Measurements from ENCODE around the gene DNPH1.

DNPH1 gene, protein sequence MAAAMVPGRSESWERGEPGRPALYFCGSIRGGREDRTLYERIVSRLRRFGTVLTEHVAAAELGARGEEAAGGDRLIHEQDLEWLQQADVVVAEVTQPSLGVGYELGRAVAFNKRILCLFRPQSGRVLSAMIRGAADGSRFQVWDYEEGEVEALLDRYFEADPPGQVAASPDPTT

DNA sequence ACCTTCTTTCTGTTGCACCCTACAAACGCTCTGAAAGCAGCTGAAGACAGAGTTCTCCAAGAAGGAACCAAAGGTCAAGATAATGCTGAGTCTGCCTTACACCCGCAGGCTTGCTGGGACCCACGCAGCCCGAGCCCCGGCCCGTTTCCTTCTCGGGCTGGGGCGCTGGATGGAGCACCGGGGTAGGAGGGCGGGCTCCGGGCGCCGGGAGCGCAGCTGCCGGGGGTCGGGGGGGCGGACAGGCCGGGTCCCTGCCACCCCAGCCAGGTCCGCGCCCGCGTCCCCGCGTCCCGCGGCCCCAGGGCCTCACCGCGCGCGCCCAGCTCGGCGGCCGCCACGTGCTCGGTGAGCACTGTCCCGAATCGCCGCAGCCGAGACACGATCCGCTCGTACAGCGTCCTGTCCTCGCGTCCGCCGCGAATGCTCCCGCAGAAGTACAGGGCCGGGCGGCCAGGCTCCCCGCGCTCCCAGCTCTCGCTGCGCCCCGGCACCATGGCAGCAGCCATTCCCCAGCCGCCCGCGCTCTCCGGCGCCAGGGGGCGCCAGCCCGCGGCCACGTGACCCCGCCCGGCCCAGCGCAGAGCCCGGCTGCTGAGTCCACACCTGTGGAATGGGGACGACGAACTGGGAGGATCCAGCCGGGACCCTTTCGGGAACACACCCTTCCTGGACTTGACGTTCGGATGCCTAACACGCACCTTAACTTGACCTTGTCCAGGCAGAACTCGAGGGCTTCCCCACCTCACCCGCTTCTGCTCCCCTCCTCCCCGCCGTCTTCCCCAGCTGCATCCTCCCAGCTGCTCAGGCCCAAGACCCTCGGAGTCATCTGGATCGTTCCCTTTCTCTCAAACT, at the start of gene DNPH1:
Gene DNPH1 (minus strand): TSS at position 531 of the 852 bp plus-strand sequence. CDS start 25 bp downstream, at position 506.
- DNase-seq = peak; percentile 71

DNA sequence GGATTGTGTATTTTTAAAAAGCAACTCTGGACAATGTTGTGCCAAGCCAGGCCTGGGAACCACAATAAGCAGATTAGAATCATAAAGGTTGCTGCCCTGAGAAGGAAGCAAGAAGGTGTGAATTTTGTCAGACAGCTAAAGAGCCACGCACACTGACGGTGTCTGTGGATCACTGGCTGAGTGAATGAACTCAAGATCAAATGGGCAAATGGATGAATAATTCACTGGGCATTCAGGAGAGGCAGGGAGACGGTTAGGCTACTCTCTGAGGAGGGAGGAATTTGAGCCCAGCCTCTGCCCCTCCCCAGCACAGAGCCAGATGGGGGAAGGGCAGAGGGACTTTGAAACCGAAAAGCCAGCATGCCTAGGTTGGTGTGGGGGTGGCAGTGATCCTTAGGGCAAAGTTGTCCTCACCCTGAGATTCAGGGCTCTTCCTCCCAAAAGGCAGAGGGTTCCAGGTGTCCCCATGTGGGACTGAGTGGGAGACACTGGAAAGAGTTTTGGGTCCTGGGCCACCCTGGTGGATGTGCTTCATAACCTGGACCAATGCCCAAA, 49.3 kb upstream of the DNPH1 start:
- no peak for DNase-seq

DNA sequence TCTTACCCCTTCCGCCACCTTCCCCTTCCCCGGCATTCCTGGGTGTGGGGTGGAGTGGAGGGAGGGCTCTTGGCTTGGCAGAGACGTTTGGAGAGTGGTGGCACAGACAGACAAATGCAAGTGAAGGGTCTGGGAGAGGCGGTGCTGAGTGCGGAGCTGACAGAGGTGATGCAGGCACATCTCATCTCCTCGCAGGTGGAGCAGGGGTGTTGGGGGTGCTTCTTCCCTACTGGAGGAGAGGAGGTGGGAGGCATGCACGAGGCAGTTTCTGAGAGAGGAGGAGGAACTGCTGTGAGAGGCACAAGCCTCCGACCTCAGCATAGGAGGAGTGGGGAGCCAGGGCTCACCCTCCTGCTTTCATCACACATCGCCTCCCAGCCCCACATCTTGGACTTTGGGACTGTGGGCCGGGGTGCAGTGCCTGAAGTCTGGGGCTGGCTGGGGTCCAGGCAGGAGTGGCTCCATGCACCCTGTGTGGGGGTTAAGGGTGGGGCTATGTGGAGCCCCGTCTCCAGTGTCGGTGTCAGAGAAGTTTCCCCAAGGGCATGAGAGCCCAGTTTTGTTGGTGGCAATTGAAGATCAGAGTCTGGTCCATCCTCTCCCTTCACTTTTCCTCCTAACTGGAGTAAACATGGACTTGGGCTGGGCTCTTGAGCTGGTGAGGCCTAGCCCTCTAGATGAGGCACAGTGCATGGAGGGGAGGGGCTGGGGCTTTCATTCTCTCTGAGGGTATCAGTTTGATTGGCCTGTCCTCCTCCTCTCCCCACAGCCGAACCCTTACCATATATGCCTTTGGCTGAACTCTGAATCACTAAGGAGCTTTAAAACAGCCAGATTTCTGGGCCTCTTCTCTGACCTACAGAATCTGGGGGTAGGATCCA, 48.6 kb upstream of the DNPH1 start:
- no peak for DNase-seq

DNA sequence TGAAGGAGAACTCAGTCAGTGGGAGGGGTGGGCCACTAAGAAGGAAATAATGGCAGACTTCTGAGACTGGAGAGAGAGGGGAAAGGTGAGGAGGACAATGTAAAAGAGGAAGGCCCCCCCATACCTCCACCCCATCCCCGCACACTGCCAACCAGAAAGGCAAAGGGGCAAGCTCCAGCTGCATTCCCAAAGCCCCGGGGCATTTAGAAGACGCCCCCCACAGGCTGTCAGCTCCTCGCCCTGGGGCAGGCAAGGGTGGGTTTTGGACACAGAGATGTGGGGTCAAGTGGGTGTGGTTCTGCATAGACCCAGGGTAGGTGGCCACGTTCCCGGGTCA, 48.0 kb upstream of the DNPH1 start:
- no peak for DNase-seq

DNA sequence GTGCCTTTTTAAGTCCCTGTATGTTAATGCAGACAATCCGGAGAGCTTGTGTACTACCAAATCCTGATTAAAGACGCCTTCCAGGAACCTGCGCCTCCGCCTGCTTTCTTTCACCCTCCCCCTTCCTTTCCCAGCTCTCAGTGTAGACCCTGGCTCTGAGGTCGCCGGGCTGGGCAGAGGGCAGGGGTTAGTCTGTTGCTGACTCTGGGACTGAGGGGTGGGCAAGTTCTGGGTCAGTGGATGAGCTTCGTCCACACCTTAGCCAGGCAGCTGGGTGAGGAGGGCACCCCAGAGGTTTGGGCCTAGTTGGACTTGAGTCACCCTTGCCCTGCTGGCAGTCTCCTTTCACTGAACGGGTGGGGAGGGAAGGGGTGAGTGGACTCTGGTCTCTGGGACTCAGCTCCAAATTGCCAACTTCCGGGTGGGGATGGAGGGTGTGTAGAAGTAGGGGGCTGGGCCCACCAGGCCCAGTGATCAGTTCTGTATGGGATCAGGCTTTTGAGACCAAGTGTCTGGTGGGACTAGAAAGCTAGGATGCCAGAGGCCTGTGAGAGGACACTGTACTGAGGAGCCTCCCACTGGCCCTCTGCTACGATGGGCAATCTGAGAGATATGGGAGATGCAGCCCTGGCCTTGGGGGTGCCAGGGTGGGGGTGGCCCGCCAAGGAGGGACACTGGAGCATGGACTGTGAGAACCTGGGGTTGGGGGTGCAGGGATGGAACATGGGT, 47.5 kb upstream of the DNPH1 start:
- no peak for DNase-seq

DNA sequence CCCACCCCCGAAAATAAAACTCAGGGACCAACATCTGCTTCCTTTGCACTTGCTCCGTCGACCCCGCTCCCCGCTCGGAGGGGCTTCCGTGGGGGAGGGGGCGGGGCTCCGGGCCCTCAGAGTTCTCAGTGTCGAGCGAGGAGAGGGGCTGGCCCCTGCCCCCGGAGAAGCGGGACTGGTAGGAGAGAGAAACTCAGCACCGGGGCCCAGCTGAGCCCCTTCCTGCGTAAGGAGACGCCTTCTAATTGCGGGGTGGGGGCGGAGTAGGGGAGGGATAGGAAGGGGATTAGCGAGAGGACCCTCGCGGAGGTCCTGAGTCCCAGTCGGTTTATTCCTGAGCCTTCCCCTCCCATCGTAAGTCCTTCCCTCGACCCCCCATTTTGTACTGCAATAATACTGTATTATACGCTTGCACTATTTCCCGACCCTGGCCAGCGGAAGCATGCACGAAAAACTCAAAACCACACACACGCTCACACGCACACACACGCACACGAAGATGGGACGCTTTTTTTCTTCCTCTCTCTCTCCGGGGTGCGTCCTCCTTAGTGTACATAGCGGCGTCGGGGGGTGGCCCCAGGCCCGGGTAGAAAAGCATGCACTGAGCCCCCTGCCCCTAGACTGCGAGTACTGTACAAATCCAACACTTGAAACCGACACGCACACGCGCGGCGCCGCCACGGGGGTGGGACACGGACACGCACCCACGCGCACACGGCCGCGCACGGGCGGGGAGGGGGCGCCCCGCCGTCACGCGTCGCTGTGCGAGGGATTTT, 46.7 kb upstream of the DNPH1 start:
- no peak for DNase-seq

DNA sequence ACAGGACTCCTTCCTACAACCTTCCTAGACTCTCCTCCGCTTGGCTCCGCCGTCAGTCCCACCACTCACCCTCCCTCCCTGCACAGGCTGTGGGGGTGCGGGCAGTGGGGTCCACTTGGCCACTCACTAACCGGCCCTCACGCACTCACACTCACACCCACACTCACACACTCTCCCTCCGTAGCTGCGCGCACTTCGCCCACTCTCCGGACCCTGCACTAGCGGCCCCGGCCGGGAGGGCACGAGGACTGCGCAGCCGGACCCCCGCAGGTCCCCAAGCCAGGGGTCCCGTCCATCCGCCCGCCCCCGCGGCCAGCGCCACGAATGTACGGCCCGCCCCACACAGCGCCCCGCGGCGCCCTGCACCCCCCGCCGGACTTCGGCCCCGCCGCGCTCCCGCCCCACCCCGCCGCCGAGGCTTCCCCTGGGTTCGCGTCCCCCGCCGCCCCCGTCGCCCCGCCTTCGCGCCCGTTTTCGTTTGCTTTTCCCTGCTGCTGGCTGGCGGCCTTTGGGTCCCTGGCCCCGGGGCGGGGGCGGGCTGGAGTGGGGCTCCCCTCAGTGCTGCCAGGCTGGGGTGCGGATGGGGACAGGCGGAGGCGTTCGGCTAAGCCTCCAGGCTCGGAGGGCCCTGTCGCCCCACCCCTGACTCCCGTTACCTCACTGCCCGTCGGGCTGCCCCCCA, 45.8 kb upstream of the DNPH1 start:
- peak; percentile 30 for DNase-seq

DNA sequence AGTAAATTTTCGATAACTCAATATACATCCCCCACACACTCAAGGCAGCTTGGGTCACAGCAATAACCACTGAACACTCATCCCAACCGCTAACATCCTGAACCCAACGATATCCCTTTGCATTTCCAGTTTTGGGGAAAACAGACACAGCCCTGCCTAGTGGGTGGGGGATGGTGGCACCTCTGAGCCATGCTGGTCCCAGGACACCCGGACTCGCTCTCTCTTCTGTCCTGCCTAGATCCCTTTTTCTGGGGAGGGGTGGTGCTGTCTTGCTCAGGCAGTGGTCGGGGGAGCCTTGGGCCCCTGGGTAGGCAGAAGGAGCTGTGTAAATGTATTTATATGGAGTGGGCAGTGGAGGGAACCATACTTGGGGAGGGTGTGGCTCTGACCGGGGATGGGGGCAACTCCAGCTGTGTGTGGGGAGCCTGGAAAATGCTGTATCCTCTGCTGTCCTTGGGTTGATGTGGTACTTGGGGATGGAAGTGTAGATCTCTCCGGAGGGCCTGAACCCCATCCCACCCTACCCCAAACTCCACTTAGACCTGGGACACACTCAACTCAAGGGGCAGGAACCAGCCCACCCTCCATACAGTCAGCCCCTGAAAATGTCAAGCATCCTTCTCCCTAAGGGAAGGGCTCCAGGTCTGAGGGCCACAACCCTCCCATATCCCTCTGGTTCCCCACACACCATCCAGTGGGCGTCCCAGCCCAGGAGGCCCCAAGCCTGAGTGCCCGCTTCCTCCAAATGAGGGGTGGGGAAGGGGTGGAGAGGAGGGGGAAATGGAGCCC, 45.0 kb upstream of the DNPH1 start:
- no peak for DNase-seq

DNA sequence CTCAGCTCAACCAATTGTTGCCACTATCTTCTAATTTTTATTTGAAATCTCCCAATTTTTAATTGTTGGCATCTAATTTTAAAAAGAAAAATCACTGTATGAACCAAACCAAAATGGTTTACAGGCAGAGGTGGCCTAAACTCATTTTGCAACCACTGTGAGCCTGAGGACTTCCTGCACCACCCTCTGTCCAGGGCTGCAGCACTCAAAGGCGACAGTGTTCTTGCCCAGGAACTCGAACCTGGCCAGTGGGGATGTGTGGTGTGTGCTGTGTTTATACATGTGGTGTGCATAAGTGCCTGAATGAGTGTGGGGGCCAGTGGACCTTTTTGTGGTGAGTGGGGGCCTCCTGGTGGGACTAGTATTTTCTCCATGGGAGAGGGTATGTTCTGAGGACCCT, 44.4 kb upstream of the DNPH1 start:
- no peak for DNase-seq

DNA sequence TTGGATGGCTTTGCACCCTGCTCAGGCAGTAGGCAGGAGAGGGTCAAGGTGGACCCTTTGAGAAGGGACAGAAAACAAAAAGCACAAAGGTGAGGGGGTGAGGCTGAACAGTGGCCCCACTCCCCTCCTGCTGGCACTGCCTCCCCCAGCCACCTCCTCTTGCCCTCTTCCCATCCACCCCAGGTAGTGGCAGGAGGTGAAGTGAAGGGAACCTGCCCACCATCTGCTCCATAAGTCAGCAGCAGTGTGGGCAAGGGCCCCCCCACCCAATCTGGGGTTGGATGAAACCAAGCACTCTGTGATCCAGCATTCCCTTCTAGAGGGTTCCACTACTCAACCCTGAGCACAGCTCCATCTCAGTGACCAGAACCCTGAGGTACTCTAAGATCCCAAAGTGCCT, 42.7 kb upstream of the DNPH1 start:
- no peak for DNase-seq

DNA sequence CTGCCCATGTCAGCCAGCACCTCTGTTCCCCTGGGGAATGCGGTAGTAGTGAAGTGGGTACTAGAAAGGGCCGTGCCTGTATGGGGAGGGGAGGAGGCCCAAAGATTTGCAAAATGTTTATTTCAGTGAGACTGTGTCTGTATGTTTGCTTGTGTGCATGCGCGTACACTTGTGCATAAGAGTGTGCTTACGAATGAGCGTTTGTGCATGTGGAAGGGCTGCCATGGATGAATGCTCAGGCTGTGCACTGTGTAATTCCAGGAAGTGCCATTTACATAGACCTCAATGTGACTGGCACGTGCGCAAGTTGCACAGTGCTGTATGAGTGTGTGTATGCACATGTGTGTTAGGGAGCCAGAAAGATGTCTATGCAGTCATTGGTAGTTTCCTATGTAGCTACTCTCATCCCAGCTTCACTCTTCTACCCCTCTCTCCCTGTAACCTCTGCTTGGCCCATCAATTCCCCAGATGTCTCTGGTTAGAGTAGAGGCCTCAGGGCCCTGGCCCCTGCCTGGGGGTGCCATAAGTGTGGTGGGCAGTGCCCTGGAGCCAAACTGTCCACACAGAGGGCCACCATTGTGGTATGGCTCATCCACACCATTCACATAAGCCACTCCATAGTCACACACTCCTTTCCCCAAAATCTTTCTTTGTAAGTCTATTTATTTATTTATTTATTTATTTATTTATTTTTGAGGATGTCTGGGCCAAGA, 42.0 kb upstream of the DNPH1 start:
- no peak for DNase-seq

DNA sequence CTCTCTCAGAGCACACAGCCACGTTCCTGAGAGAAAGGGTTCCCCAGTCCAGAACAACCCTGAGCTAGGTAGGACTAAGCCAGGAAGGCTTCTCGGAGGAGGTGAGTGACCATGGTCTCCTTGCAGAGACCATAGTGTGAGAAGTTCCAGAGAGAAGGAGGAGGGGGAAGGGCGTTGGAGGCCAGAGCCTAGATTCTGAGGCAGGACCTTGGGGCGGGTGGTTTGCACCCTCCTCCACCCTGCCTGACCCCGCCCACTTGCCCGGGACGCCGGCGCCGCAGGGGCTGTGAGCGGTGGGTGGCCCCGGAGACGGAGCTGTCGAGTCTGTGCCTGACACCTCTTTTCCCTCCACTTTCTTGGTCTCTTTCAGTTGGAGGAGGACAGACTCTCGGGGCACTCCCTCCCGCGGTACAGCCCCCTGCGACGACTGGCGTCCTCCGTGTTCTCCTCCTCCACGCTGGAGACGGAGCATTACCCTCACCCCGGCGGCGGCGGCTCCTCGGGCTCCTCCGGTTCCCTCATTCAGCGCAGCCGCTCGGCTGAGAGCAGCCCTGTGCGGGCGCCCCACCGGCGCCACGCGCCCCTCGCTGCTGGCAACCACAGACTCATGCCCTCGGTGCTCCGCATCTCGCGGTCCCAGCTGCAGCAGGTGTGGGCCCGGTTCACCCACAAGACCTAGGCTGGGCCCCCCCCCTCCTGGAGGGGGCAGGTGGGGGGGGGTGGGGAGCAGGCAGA, 40.2 kb upstream of the DNPH1 start:
- peak; percentile 38 for DNase-seq

DNA sequence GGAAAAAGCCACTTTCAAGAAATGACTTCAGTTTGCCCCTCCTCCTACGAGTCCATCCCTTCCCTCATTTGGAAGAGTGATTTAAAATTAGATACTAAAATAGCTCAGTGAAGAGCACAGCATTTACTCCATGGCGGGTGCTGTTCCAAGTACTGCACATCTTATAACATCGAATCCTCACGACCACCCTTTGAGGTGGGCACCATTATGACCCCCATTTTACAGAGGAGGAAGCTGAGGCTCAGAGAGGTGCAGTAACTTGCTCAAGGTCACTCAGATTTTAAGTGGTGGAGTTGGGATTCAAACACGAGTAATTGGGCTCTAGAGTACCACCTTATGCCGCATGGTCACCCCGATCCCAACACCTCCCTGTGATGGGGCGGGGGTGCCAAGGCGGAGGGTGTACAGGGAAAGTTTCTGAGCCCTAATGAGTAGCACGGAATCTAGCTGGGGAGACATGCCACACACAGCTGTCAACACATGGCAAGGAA, 39.5 kb upstream of the DNPH1 start:
- DNase-seq = no peak

DNA sequence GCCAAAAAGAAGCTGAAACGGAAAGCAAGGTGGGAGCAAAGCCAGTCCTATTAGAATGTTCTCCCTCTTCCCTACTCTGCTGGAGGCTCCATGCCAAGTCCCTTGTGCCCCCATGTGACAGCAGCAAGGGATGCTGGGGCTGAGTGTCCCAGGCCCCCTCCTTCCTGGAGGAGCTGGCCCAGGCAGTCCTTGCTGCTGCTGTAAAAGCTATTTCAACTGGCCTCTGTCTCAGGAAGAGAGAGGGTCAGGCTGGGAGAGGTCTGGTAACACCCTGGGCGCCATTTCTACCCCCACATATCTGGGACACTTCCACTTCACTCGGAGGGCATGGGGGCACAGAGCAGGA, 39.0 kb upstream of the DNPH1 start:
- DNase-seq = no peak

DNA sequence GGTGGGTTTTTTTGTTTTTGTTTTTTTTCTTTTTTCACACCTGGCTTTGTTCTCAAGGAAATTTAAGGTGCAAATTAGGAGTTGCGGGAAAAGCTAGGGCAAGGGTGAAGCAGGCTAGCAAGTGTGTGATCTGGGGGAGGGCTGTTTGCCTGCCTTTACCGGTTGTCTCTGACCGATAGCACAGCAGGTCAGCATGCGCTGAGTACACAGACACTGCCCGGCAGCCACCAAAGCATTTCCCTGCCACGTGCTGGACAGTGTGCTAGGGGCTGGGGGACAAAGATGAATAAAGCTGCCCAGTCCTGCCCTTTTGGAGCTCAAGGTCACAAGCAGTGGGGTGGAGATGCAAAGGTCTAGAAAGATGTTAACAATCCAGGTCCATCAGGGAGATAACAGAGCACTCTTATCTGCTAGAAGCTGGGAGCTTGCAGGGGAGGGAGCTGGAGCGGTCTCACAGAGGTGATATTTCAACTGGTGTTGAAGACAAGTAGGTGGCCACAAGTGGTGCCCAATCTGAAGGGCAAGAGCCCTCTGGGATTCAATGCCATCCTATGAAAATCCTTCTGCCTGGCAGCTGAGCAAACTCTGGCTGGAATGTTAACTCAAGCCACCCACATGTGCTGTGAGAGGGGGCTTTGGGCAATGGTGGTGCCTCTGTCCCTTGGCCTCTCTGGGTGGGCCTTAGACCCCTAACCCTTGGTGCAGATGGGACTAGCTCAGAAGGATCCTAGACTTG, 38.5 kb upstream of the DNPH1 start:
- DNase-seq = no peak

DNA sequence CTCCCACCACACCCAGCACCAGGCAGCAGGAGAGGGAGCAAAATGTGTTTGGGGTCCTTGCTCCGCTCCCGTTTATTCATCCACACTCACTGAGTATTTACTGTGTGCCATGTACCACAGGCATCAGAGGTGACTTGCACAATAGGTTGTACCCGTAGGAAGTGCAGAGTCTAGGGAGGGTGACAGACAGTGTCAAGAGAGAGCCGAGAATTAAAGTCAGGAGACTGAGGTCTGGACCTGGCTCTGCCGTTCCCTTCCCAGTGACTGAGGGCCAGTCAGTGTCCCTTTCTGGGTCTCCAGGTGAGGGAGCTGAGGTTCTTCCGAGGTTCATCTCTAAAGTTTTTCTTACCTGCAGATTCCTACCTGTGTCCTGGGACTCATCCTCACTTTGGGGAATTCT, 36.3 kb upstream of the DNPH1 start:
- DNase-seq = no peak

DNA sequence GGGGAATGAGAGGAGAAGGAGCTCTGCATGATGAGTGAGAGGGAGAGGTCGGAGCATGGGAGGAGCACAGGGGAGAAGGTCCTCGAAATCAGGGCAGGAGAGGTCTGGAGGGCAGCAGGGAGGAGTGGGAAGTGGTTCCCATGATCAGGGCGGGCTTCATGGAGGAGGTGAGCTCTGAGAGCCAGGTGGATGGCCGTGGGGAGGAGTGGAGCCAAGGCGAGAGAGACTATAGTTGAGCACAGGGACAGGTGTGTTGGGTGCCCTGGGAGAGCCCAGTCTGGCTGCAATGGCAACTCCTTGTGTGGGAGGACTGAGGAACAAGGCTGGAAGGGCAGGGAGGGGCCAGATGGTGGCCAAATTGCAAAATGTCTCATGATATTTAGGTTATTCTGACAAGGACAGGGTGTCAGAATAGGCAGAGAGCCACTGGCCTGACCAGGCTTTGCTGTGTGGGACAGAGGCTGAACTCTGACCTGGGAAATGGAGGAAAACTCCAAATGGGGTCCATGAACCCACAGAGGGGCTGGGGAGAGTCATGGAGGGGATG, 35.4 kb upstream of the DNPH1 start:
- no peak for DNase-seq

Measured in activated T-cell treated with anti-CD3 and anti-CD28 coated beads for 4 hours (primary cell).